ENCODE measurements around the gene ANKRD10. TPM values are rescaled to one million over a fixed set of nuclear protein-coding genes. Genes with fewer than 3 reads are reported as not detected.

ANKRD10 gene
- total RNA-seq: 69.7 and 71.7 TPM in 2 replicates

DNA sequence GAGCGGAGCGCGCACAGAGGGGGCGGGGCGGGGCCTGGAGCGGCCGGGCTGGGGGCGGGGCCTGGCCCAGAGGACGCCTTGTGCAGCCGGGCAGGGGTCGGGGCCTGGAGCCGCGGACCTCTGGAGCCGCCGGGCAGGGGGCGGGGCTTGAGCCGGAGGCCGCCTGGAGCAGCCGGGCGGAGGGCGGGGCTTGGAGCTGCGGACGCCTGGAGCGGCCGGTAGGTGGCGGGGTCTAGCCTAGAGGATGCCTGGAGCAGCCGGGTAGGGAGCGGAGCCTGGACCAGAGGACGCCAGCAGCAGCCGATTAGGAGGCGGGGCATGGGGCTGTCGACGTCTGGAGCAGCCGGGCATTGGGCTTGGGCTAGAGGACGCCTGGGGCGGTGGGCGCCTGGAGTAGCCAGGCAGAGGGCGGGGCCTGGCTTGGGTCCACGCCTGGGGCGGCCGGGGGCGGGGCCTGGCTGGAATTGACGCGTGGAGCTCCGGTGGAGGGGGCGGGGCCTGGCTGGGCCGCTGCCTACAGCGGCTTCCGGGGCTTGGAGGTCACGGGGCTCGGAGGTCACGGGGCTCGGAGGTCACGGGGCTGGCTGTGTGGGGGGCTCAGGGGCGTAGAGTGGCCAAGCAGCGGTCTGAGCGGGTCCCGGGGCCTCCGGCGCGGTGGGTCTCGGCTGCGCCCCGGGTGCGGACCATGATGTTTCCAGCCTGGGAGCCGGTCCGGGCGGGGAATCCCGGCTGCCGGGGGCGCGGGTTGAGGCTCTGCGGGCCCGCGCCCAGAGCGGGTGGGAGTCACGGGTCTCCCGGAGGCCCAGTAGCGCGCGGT is at the start of gene ANKRD10:
Gene ANKRD10, minus strand, starts transcription at position 13 of the 817 bp plus-strand sequence. CDS start 135 bp downstream, outside the sequence.

Other genes starting within 250 kb of the ANKRD10 start
- 84.3 and 123 TPM in 2 replicates for gene CARS2, start 209.0 kb downstream of the ANKRD10 start, total RNA-seq
- 11.2 and 12.7 TPM in 2 replicates for gene ING1, start 201.4 kb downstream of the ANKRD10 start, total RNA-seq
- gene ARHGEF7, start 200.2 kb upstream of the ANKRD10 start, total RNA-seq: 26.0 and 26.9 TPM in 2 replicates

Data from smooth muscle cell of bladder (primary cell).